GM19467 (cell line): Measurements from ENCODE around the gene MIB2.
"Not testable (repeated sequence)": the region's sequence is repeated elsewhere in the genome, so short reads cannot be mapped to it uniquely, and the experiment has no call there.

Experiments
- ATAC-seq: cut with Tn5 transposase; IDR thresholded peaks from one replicate; pipeline ENCODE4 v1.9.1; 2021; ENCODE audit warnings: mild to moderate bottlenecking, moderate library complexity; ENCODE audit not compliant: unreplicated experiment

The MIB2 gene

GRCh38 chr1:1615256-1616044, at the start of gene MIB2:
TSS of gene MIB2 (plus strand) at chr1:1615500. CDS start at chr1:1623453, 7,953 bp downstream.
- ATAC-seq = peak; percentile 84

DNA sequence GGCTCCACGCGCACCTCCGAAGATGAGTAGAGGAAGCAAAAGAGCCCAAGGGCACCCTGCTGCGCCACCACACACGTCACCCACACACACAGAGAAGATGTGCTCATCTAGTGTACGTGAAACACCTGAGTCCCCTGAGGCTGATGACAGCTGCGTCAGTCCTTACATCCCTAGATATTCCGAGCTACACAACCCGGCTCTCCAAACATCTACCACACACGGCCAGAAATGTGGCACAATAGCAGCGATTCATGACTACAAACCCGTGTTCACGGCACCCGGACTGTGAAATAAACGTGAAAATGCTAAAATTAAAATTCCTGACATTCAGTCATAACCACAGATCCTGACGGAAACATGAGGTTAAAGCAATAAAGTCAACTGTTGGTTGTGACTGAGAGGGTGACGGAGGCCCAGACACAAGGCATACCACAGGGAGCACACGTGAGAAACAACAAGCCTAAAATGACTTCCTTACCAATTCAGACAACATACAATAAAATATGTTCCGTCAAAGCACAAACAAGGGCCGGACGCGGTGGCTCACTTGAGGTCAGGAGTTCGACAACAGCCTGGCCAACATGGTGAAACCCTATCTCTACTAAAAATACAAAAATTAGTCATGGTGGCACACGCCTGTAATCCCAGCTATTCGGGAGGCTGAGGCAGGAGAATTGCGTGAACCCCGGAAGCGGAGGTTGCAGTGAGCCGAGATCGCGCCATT, 48.0 kb upstream of the MIB2 start:
- no peak for ATAC-seq

- no peak for ATAC-seq
These were observed 47.4 kb upstream of the MIB2 start for GRCh38 chr1:1567891-1568291.

DNA sequence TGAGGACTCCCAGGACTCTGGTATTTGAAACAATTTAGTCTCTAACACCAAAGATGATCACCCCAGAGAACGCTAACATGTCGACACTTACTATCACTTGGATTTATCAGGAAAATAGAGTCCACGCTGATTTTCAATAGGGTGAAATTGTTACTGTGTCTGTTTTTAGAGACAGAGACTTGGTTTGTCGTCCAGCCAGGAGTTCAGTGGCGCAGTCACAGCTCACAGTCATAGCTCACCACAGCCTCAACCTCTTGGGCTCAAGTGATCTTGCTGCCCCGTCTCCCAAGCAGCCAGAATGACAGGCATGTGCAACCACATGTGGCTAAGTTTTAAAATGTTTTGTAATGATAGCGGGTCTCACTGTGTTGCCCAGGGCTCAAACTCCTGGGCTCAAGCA, 46.0 kb upstream of the MIB2 start:
- no peak for ATAC-seq

DNA sequence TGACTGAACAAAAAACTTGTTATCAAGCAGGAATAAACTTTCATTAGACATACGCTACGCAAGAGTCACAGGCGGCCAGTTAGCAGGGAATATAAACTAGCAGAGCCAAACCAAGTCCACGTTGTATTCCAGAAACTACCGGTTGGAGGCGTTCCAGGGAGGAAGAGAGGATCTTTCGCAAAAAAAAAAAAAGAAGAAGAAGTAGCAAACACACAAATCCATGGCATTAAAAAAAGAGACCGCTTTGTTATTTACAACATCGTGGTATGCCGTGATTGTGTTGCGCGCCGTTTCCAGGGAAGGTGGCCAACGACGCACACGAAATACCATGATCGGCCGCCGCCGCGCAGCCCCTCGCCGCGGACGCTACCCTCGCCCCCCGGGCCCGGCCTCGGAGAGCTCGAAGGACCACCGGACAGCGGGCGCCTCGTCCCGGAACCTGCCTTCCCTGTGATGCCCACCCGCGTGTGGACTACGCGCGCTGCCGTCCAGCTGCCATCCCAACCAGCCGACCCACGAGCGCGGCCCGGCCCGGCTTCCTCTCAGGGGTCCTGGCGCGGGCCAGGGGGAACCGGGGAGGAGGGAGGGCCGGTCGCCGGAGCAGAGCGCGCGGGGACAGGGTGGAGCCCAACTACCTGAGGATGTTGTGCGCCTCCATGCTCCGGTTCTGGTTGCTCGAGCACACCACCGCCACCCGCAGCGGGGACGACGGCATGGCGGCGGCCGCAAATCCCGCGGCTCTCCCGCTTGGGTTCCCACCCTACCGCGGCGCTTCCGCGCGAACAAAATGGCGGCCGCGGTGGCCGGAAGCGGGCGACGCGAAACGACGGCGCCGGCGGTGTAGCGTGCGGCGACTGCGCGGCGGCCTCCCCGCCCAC, 41.2 kb upstream of the MIB2 start:
- ATAC-seq = peak; percentile 53

GRCh38 chr1:1574721-1575537, 40.4 kb upstream of the MIB2 start, which contains the start of gene SSU72:
TSS of gene SSU72 (minus strand) at chr1:1574863. CDS start at chr1:1574557, 306 bp downstream.
- ATAC-seq = peak; percentile 78

- no peak for ATAC-seq
These were observed 37.8 kb upstream of the MIB2 start for GRCh38 chr1:1577367-1578011.

- no peak for ATAC-seq
These were observed 36.8 kb upstream of the MIB2 start for GRCh38 chr1:1578371-1578940.

DNA sequence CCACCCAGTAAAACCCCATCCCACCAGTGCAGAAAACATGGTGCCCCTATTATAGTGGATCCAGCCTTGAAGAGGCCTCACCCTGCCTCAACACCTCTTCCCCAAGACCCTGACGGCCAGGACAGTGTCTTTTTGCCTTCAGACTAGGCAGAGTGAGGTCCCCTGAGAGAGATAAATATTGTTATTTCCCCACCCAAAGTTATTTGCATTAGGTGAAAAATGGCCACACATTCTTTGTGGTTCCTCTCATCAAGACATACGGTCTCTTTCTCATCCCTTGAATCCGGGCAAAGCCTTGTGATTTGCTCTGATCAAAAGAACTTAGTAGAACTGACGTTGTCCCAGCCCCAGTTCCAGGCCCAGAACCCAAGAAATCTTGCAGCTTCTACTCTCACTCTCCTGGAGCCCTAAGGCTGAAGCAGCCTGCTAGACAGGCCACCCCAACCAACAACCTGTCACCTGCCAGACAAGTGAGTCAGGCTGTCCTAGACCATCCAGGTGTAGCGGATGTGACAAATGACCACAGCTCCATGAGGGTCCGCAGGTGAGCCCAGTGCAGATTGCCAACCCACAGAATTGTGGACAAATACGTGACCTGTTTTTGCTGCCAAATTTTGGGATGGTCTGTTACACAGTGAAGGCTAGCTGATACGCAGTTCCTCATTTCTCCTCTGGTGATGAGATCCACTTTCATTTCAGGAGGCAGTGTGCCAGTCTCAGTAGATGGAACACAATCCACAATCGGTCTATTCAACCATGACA, 32.5 kb upstream of the MIB2 start:
- ATAC-seq = no peak

GRCh38 chr1:1583347-1584010, 31.8 kb upstream of the MIB2 start:
- ATAC-seq = no peak

GRCh38 chr1:1591452-1591851, 23.8 kb upstream of the MIB2 start:
- no peak for ATAC-seq

DNA sequence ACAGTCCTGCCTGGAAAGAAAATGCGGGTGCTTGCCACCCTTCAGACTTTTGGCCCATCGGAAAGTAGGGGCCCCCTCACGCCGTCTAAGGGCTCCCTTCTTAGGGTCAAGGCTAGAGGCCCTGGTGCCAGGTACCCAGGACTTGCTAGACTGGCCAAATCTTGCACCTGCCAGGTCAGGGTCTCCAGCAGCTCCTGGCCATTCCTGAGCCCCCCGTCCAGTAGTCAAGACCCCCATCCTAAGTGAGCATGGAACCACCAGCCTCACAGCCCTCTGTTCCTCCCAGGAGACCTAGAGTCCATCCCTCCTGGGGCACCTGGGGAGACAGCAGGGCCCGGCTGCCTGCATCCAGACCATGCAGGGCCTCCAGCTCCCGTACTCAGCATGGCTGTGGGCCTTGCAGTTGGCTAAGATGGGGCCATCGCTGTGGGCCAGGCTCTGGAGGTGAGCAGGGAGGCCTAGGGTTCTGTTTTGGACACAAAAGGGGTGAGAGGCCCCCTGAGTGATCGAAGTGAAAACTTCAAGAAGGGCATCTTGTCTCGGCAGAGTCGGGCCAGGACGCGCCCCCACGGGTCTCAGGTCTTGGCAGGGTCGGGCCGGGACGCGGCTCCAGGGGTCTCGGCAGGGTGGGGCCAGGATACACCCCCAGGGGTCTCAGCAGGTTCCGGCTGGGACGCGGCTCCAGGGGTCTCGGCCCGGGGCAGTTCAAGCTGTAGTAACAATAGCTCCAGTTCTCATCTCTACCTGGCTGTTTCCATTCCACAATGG, 21.3 kb upstream of the MIB2 start:
- no peak for ATAC-seq

GRCh38 chr1:1594602-1595260, 20.6 kb upstream of the MIB2 start:
- ATAC-seq = no peak

DNA sequence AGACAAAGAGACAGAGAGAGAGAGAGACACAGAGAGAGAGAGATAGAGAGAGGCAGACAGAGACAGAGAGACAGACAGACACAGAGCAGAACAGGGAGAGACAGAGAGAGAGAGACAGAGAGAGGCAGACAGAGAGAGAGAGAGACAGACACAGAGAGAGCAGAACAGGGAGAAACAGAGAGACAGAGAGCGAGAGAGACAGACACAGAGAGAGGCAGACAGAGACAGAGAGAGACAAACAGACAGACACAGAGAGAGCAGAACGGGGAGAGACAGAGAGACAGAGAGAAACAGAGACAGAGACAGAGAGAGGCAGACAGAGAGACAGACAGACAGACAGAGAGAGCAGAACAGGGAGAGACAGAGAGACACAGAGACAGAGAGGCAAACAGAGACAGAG, 20.0 kb upstream of the MIB2 start:
- not testable (repeated sequence) for ATAC-seq

GRCh38 chr1:1596493-1597274, 18.6 kb upstream of the MIB2 start:
- ATAC-seq = no peak

GRCh38 chr1:1597275-1597930, 17.9 kb upstream of the MIB2 start:
- ATAC-seq = no peak
